ENCODE data around the gene ATP2A3.

ATP2A3 gene

DNA sequence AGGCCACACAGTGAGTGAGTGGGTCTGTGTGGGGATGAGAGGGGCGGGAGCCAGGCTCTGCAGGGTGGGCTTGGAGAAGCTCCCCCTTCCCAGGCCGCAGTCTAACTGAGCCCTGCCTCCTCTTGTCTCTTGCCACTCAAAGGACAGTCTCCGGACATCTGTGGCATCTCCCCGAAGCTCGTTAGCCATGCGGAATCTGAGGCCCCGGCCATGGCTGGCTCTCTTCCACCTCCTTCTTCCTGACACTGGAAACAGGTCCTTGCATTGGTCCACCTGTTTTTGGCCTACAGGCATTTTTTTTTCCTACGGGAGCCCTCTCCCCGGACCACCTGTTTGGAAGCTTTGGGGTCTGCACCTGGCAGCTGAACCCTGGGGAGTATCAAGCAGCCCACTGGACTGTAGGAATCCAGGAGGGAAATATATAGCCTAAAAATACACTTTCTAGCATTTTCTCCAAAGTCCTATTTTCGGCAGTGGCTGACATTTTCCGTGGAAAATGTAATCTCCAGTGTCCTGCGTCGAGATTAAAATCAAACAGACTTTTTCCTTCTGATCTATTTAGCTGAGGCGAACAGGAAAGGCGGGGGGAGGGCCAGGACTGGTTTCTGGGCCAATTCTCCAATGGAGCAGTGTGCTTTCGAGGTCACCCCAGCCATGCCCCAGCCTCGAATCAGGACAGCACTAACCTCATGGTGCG is 9.1 kb downstream of the ATP2A3 start:
- Histone ChIP-seq H3K4me3 (replicated peaks; ENCODE audit: insufficient read depth, low read length) (no peak overlapping the region), H3K27me3 (ENCODE audit: insufficient read depth, poor library complexity, severe bottlenecking) (no peaks in the 10 kb centered on the region), H3K27ac (replicated peaks) (no peak overlapping the region)
- no peak for DNase-seq (ENCODE audit: low read depth in 1 of 2, low spot score in 1 of 2)
- TF ChIP-seq, protein P1, sequence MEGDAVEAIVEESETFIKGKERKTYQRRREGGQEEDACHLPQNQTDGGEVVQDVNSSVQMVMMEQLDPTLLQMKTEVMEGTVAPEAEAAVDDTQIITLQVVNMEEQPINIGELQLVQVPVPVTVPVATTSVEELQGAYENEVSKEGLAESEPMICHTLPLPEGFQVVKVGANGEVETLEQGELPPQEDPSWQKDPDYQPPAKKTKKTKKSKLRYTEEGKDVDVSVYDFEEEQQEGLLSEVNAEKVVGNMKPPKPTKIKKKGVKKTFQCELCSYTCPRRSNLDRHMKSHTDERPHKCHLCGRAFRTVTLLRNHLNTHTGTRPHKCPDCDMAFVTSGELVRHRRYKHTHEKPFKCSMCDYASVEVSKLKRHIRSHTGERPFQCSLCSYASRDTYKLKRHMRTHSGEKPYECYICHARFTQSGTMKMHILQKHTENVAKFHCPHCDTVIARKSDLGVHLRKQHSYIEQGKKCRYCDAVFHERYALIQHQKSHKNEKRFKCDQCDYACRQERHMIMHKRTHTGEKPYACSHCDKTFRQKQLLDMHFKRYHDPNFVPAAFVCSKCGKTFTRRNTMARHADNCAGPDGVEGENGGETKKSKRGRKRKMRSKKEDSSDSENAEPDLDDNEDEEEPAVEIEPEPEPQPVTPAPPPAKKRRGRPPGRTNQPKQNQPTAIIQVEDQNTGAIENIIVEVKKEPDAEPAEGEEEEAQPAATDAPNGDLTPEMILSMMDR (IDR thresholded peaks at IDR 0.05; ENCODE audit: insufficient read depth, low read length), result no peak
- no peak for TF ChIP-seq GABPA (IDR thresholded peaks at IDR 0.05; ENCODE audit: low read depth)
- TF ChIP-seq REST (IDR thresholded peaks at IDR 0.05; ENCODE audit: insufficient replicate concordance, low read depth), result no peak
- TF ChIP-seq POLR2AphosphoS5 (IDR thresholded peaks at IDR 0.05; ENCODE audit: low read depth), result no peak
- TF ChIP-seq SPI1 (IDR thresholded peaks at IDR 0.05; ENCODE audit: borderline replicate concordance, low read depth), result no peak

- TF ChIP-seq REST (IDR thresholded peaks at IDR 0.05; ENCODE audit: insufficient replicate concordance, low read depth) (no peak), GABPA (IDR thresholded peaks at IDR 0.05; ENCODE audit: low read depth) (no peak), POLR2AphosphoS5 (IDR thresholded peaks at IDR 0.05; ENCODE audit: low read depth) (no peak), SPI1 (IDR thresholded peaks at IDR 0.05; ENCODE audit: borderline replicate concordance, low read depth) (no peak)
- TF ChIP-seq, protein P1 (IDR thresholded peaks at IDR 0.05; ENCODE audit: insufficient read depth, low read length), result no peak
- no peak for DNase-seq (ENCODE audit: low read depth in 1 of 2, low spot score in 1 of 2)
- Histone ChIP-seq H3K27ac (replicated peaks) (no peak overlapping the region), H3K4me3 (replicated peaks; ENCODE audit: insufficient read depth, low read length) (no peak overlapping the region), H3K27me3 (ENCODE audit: insufficient read depth, poor library complexity, severe bottlenecking) (no peaks in the 10 kb centered on the region)
Observed at GRCh38 chr17:3954086-3954485, 10.2 kb downstream of the ATP2A3 start.

DNA sequence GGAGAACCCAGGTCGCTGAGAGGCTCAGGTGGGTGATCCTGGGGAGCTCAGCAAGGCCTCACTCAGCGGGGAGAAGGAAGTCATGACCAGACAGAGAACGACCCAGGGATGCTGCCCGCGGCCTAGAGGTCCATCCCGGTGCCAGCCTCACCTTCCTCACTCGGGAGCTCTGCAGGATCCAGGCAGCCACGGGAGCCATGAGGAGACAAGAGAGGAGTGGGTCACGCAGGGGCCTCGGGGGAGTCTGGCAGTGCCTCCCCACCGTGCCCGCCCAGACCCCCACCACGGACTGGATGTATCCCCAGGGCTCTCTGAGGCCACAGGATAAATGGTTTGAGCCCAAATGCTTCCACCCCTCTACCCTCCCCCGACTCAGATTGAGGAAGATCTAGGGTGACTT is 10.7 kb downstream of the ATP2A3 start:
- Histone ChIP-seq H3K4me3 (replicated peaks; ENCODE audit: insufficient read depth, low read length) (no peak overlapping the region), H3K27me3 (ENCODE audit: insufficient read depth, poor library complexity, severe bottlenecking) (no peaks in the 10 kb centered on the region), H3K27ac (replicated peaks) (no peak overlapping the region)
- DNase-seq (ENCODE audit: low read depth in 1 of 2, low spot score in 1 of 2), result no peak
- TF ChIP-seq SPI1 (IDR thresholded peaks at IDR 0.05; ENCODE audit: borderline replicate concordance, low read depth), result no peak
- no peak for TF ChIP-seq GABPA (IDR thresholded peaks at IDR 0.05; ENCODE audit: low read depth)
- no peak for TF ChIP-seq POLR2AphosphoS5 (IDR thresholded peaks at IDR 0.05; ENCODE audit: low read depth)
- TF ChIP-seq, protein P1 (IDR thresholded peaks at IDR 0.05; ENCODE audit: insufficient read depth, low read length), result no peak
- TF ChIP-seq REST (IDR thresholded peaks at IDR 0.05; ENCODE audit: insufficient replicate concordance, low read depth), result no peak

All from HL-60 (cell line).